Measurements from ENCODE around the gene KHDC3L.
"Not testable (repeated sequence)": the region's sequence is repeated elsewhere in the genome, so short reads cannot be mapped to it uniquely, and the experiment has no call there.

The KHDC3L gene

DNA sequence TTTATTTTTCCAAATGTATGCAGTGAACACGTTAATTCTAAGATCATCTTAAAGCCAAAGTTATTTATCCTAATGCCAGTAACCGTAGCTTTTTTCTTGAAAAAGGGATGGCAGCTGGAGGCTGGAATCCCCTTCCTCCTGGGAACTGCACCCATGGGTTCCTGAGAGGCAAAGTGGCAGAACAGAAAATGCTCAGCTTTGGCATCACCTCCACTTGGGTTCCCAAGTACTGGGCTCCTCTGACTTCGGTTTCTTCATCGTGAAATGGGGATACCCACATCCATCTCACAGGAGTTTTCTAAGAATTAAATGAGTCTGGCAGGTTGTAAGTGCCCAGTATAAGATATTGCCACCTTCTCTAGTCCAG, 26.0 kb downstream of the KHDC3L start:
- TF ChIP-seq, protein P1, sequence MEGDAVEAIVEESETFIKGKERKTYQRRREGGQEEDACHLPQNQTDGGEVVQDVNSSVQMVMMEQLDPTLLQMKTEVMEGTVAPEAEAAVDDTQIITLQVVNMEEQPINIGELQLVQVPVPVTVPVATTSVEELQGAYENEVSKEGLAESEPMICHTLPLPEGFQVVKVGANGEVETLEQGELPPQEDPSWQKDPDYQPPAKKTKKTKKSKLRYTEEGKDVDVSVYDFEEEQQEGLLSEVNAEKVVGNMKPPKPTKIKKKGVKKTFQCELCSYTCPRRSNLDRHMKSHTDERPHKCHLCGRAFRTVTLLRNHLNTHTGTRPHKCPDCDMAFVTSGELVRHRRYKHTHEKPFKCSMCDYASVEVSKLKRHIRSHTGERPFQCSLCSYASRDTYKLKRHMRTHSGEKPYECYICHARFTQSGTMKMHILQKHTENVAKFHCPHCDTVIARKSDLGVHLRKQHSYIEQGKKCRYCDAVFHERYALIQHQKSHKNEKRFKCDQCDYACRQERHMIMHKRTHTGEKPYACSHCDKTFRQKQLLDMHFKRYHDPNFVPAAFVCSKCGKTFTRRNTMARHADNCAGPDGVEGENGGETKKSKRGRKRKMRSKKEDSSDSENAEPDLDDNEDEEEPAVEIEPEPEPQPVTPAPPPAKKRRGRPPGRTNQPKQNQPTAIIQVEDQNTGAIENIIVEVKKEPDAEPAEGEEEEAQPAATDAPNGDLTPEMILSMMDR (IDR thresholded peaks at IDR 0.05; ENCODE audit: low read depth, low read length, missing control alignments), result no peak
- Histone ChIP-seq H3K27me3 (replicated peaks) (no peaks in the 10 kb centered on the region), H3K36me3 (replicated peaks) (no peaks in the 10 kb centered on the region), H3K27ac (no peak overlapping the region), H3K4me3 (ENCODE audit: low read depth, low read length) (peak overlapping the region; percentile 62)
- DNase-seq, result no peak
- in situ Hi-C loops (cut with HindIII; ENCODE audit: low pct_ligation_motif_present, low sequenced_read_pairs), result no loop called here

- no peak overlapping the region for H3K27ac ChIP-seq
- H3K36me3 ChIP-seq (replicated peaks), result no peaks in the 10 kb centered on the region
- H3K4me3 ChIP-seq (ENCODE audit: low read depth, low read length), result peak overlapping the region; percentile 62
- DNase-seq, result peak; percentile 49
- in situ Hi-C loops (cut with HindIII; ENCODE audit: low pct_ligation_motif_present, low sequenced_read_pairs), result no loop called here
- TF ChIP-seq, protein P1 (IDR thresholded peaks at IDR 0.05; ENCODE audit: low read depth, low read length, missing control alignments), result peak; percentile 88
- H3K27me3 ChIP-seq (replicated peaks), result no peaks in the 10 kb centered on the region
These were observed 26.5 kb downstream of the KHDC3L start for GRCh38 chr6:73388800-73389512.

GRCh38 chr6:73389854-73390253, 27.4 kb downstream of the KHDC3L start:
- no peaks in the 10 kb centered on the region for H3K36me3 ChIP-seq (replicated peaks)
- no peaks in the 10 kb centered on the region for H3K27me3 ChIP-seq (replicated peaks)
- DNase-seq, result no peak
- TF ChIP-seq, protein P1 (IDR thresholded peaks at IDR 0.05; ENCODE audit: low read depth, low read length, missing control alignments), result no peak
- H3K27ac ChIP-seq, result no peak overlapping the region
- no peak overlapping the region for H3K4me3 ChIP-seq (ENCODE audit: low read depth, low read length)
- in situ Hi-C loops (cut with HindIII; ENCODE audit: low pct_ligation_motif_present, low sequenced_read_pairs), result no loop called here

DNA sequence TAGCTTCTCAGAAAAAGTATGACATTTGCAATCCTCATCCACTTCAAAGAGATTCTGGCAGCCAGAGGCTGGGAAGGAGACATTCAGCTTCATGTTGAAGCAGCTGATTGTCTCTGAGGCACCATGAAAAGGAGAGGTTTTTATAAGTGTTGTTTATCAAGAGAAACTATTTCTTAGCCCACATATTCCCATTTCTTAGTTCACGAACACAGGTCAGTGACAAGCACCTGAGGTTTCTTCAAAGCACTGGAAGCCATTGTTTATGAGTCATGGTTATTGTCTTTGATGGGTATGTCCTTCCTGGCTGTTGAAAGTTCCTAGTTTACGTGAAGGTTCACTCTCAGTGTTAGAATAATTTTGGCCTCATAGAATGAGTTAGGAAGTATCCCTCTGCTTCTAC, 29.2 kb downstream of the KHDC3L start:
- no peaks in the 10 kb centered on the region for H3K27me3 ChIP-seq (replicated peaks)
- in situ Hi-C loops (cut with HindIII; ENCODE audit: low pct_ligation_motif_present, low sequenced_read_pairs), result no loop called here
- no peak overlapping the region for H3K27ac ChIP-seq
- H3K36me3 ChIP-seq (replicated peaks), result no peaks in the 10 kb centered on the region
- DNase-seq, result no peak
- TF ChIP-seq, protein P1 (IDR thresholded peaks at IDR 0.05; ENCODE audit: low read depth, low read length, missing control alignments), result no peak
- no peak overlapping the region for H3K4me3 ChIP-seq (ENCODE audit: low read depth, low read length)

GRCh38 chr6:73392188-73392587, 29.7 kb downstream of the KHDC3L start:
- H3K4me3 ChIP-seq (ENCODE audit: low read depth, low read length); H3K27me3 ChIP-seq (replicated peaks); H3K27ac ChIP-seq; in situ Hi-C loops (cut with HindIII; ENCODE audit: low pct_ligation_motif_present, low sequenced_read_pairs); DNase-seq; H3K36me3 ChIP-seq (replicated peaks): not testable (repeated sequence)

GRCh38 chr6:73393278-73393677, 30.8 kb downstream of the KHDC3L start:
- H3K27ac ChIP-seq, result no peak overlapping the region
- no peaks in the 10 kb centered on the region for H3K36me3 ChIP-seq (replicated peaks)
- TF ChIP-seq, protein P1 (IDR thresholded peaks at IDR 0.05; ENCODE audit: low read depth, low read length, missing control alignments), result no peak
- in situ Hi-C loops (cut with HindIII; ENCODE audit: low pct_ligation_motif_present, low sequenced_read_pairs), result no loop called here
- no peaks in the 10 kb centered on the region for H3K27me3 ChIP-seq (replicated peaks)
- H3K4me3 ChIP-seq (ENCODE audit: low read depth, low read length), result no peak overlapping the region
- peak; percentile 5 for DNase-seq
